H9 (cell line): ENCODE results near the gene INSYN2B. TPM values are rescaled to one million over a fixed set of nuclear protein-coding genes. Genes with fewer than 3 reads are reported as not detected.

Source experiments
- DNase-seq: peaks from one replicate; pipeline ENCODE4 v3.0.0-alpha.2; 2017
- H2AFZ ChIP-seq: one replicate; pipeline ENCODE4 v1.6.1; 2013; ENCODE audit warnings: mild to moderate bottlenecking, low read length, control low read depth, moderate library complexity
- H2AK5ac ChIP-seq: 2 replicates; pipeline ENCODE4 v1.6.1; 2013; ENCODE audit warnings: low read length, control low read depth, mixed read lengths; ENCODE audit not compliant: insufficient read length
- H2BK120ac ChIP-seq: one replicate; pipeline ENCODE4 v1.6.1; 2013; ENCODE audit warnings: low read depth, mild to moderate bottlenecking, low read length, control low read depth, inconsistent platforms; ENCODE audit not compliant: poor library complexity, severe bottlenecking
- H2BK12ac ChIP-seq: 2 replicates; pipeline ENCODE4 v1.6.1; 2013; ENCODE audit warnings: low read length, control low read depth, mixed read lengths, low read depth; ENCODE audit not compliant: insufficient read length
- H2BK15ac ChIP-seq: 2 replicates; pipeline ENCODE4 v1.6.1; 2013; ENCODE audit warnings: low read depth, low read length, control low read depth
- H2BK20ac ChIP-seq: one replicate; pipeline ENCODE4 v1.6.1; 2013; ENCODE audit warnings: low read depth, mild to moderate bottlenecking, low read length, control low read depth, inconsistent platforms; ENCODE audit not compliant: poor library complexity, severe bottlenecking
- H2BK5ac ChIP-seq: 2 replicates; pipeline ENCODE4 v1.6.1; 2013; ENCODE audit warnings: low read length, control low read depth, mixed read lengths; ENCODE audit not compliant: insufficient read length
- H3K14ac ChIP-seq: 2 replicates; pipeline ENCODE4 v1.6.1; 2013; ENCODE audit warnings: low read length, control low read depth; ENCODE audit not compliant: insufficient read depth
- H3K18ac ChIP-seq: 2 replicates; pipeline ENCODE4 v1.6.1; 2013; ENCODE audit warnings: low read depth, mild to moderate bottlenecking, mixed read lengths, low read length, control low read depth; ENCODE audit not compliant: insufficient read length
- H3K23ac ChIP-seq: 2 replicates; pipeline ENCODE4 v1.6.1; 2013; ENCODE audit warnings: low read length, control low read depth, mixed read lengths, low read depth; ENCODE audit not compliant: insufficient read length
- H3K23me2 ChIP-seq: 2 replicates; pipeline ENCODE4 v1.6.1; 2013; ENCODE audit warnings: low read depth, mild to moderate bottlenecking, mixed read lengths, low read length, control low read depth; ENCODE audit not compliant: insufficient read length, poor library complexity, severe bottlenecking
- H3K27ac ChIP-seq: 2 replicates; pipeline ENCODE4 v1.5.1; 2013; ENCODE audit warnings: low read length, control low read depth, mixed read lengths, low read depth; ENCODE audit not compliant: insufficient read length
- H3K27me3 ChIP-seq: 2 replicates; pipeline ENCODE4 v1.6.1; 2013; ENCODE audit warnings: low read length, control low read depth, inconsistent platforms; ENCODE audit not compliant: insufficient read depth
- H3K4ac ChIP-seq: 2 replicates; pipeline ENCODE4 v1.6.1; 2013; ENCODE audit warnings: low read depth, mild to moderate bottlenecking, control low read depth, inconsistent platforms, low read length, moderate library complexity
- H3K4me1 ChIP-seq: 2 replicates; pipeline ENCODE4 v1.6.1; 2013; ENCODE audit warnings: low read length, control low read depth, inconsistent platforms; ENCODE audit not compliant: insufficient read depth
- H3K4me2 ChIP-seq: 2 replicates; pipeline ENCODE4 v1.6.1; 2013; ENCODE audit warnings: low read length, control low read depth, mixed read lengths; ENCODE audit not compliant: insufficient read length, insufficient read depth
- H3K56ac ChIP-seq: 2 replicates; pipeline ENCODE4 v1.6.1; 2013; ENCODE audit warnings: low read depth, mild to moderate bottlenecking, mixed read lengths, low read length, control low read depth; ENCODE audit not compliant: insufficient read length
- H3K79me1 ChIP-seq: 2 replicates; pipeline ENCODE4 v1.6.1; 2013; ENCODE audit warnings: low read depth, mild to moderate bottlenecking, moderate library complexity, low read length, control low read depth, inconsistent platforms; ENCODE audit not compliant: insufficient read depth, poor library complexity, severe bottlenecking
- H3K79me2 ChIP-seq: 2 replicates; pipeline ENCODE4 v1.6.1; 2013; ENCODE audit warnings: low read length, control low read depth, inconsistent platforms; ENCODE audit not compliant: insufficient read depth
- H3K9ac ChIP-seq: 2 replicates; pipeline ENCODE4 v1.6.1; 2013; ENCODE audit warnings: low read length, control low read depth, mixed read lengths; ENCODE audit not compliant: insufficient read length; ENCODE audit errors: extremely low read depth
- H3K9me3 ChIP-seq: one replicate; pipeline ENCODE4 v1.6.1; 2013; ENCODE audit warnings: low read depth, low read length, inconsistent platforms; ENCODE audit not compliant: control insufficient read depth
- H3T11ph ChIP-seq: one replicate; pipeline ENCODE4 v1.6.1; 2013; ENCODE audit warnings: mild to moderate bottlenecking, low read length, control low read depth, inconsistent platforms
- H4K20me1 ChIP-seq: one replicate; pipeline ENCODE4 v1.6.1; 2013; ENCODE audit not compliant: control insufficient read depth, insufficient read length, insufficient read depth
- H4K5ac ChIP-seq: 2 replicates; pipeline ENCODE4 v1.6.1; 2013; ENCODE audit warnings: low read depth, mild to moderate bottlenecking, mixed read lengths, low read length, control low read depth; ENCODE audit not compliant: insufficient read length
- H4K8ac ChIP-seq: replicated peaks from 2 replicates; pipeline ENCODE4 v1.6.1; 2013; ENCODE audit warnings: low read length, control low read depth, mixed read lengths, low read depth; ENCODE audit not compliant: insufficient read length
- H4K91ac ChIP-seq: 2 replicates; pipeline ENCODE4 v1.6.1; 2013; ENCODE audit warnings: low read depth, mild to moderate bottlenecking, moderate library complexity, mixed read lengths, low read length, control low read depth; ENCODE audit not compliant: insufficient read length
- H3K27ac Mint-ChIP-seq, 3 experiments: 2 replicates in 2 of 3; 3 replicates in 1 of 3; pipeline ENCODE4 v1.8.0; 2020 to 2021; ENCODE audit warnings: mixed read lengths in 3 of 3, mild to moderate bottlenecking in 1 of 3, moderate library complexity in 1 of 3
- H3K27me3 Mint-ChIP-seq: 2 replicates; pipeline ENCODE4 v1.8.0; 2021; ENCODE audit warnings: low read depth, mild to moderate bottlenecking, moderate library complexity, mixed read lengths
- H3K36me3 Mint-ChIP-seq, 3 experiments: 2 replicates in 2 of 3; 3 replicates in 1 of 3; pipeline ENCODE4 v1.8.0; 2020 to 2021; ENCODE audit warnings: low read depth in 3 of 3, mixed read lengths in 3 of 3; ENCODE audit not compliant: insufficient read depth in 1 of 3
- H3K4me1 Mint-ChIP-seq, 2 experiments: 2 replicates each; pipeline ENCODE4 v1.8.0; 2020; ENCODE audit warnings: mixed read lengths in 2 of 2
- H3K4me3 Mint-ChIP-seq, 2 experiments: 2 replicates in 1 of 2; 3 replicates in 1 of 2; pipeline ENCODE4 v1.8.0; 2020 to 2021; ENCODE audit warnings: mild to moderate bottlenecking in 2 of 2, mixed read lengths in 2 of 2, moderate library complexity in 1 of 2
- H3K9me3 Mint-ChIP-seq, 2 experiments: 2 replicates in 1 of 2; 3 replicates in 1 of 2; pipeline ENCODE4 v1.8.0; 2020; ENCODE audit warnings: mild to moderate bottlenecking in 2 of 2, mixed read lengths in 2 of 2, moderate library complexity in 1 of 2
- WGBS: extraction: QIAGEN DNeasy Blood & Tissue Kit; methylation state at CpG from one replicate; pipeline ENCODE4 v1.1.7; 2013; ENCODE audit warnings: missing lambda C conversion rate, low lambda C conversion rate, mixed read lengths; ENCODE audit not compliant: insufficient read length; ENCODE audit errors: extremely low coverage; 5-methylcytosine and 5-hydroxymethylcytosine counted together
- total RNA-seq: library from RNA; stranded (reverse); gene quantifications from 2 replicates; pipeline ENCODE4 v1.2.1, GENCODE V29; 2021
- TF ChIP-seq, protein P1 (sequence below): fragments of 200-600 bp; sonication (generic); conservative IDR thresholded peaks from 3 replicates; pipeline ENCODE4 v1.8.0; 2021; ENCODE audit warnings: antibody characterized with exemption, mild to moderate bottlenecking

The INSYN2B gene
- total RNA-seq, 1 experiment from 2014 or later: not detected

DNA sequence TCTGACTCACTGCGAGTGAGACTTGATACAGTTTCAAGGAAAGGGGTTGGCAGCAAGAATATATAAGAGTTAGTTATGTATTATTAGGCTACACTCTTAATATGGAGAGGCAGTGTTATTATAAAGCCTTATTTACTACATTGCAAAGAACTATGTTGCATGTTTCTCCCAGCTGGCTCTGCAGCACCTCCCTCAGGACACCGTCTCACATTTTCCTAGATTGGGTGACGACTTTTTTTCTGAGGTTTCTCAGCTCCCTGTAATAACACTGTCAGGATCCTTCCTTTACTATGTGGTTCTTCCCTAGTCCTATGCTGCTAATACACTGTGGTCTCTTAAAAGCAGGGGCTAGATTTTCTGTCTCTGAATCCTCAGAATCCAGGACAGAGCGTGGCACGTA is 153.7 kb downstream of the INSYN2B start:
- Histone ChIP-seq H3K4me2 (no peak overlapping the region), H3K9ac (no peak overlapping the region), H2BK12ac (no peak overlapping the region), H2BK5ac (no peak overlapping the region), H2BK20ac (no peak overlapping the region), H3K4me1 (no peaks in the 10 kb centered on the region), H2BK15ac (no peak overlapping the region), H3K79me1 (no peaks in the 10 kb centered on the region), H3K23ac (no peak overlapping the region), H3T11ph (no peak overlapping the region), H4K20me1 (no peaks in the 10 kb centered on the region), H2AFZ (no peak overlapping the region), H3K27me3 (no peaks in the 10 kb centered on the region), H3K4ac (no peak overlapping the region), H4K91ac (no peak overlapping the region), H4K5ac (no peak overlapping the region), H3K18ac (no peak overlapping the region), H3K23me2 (no peaks in the 10 kb centered on the region), H3K79me2 (no peaks in the 10 kb centered on the region), H4K8ac (no peak overlapping the region), H3K27ac (no peak overlapping the region), H2AK5ac (no peak overlapping the region), H3K9me3 (no peaks in the 10 kb centered on the region), H3K14ac (no peak overlapping the region), H2BK120ac (no peak overlapping the region), H3K56ac (no peak overlapping the region)
- no peak for DNase-seq
- Mint-ChIP-seq H3K27ac (no peak overlapping the region), H3K4me1 (peaks cover 2 to 3% of the 10 kb centered on the region in 2 experiments; a peak in 1 of 4 replicates), H3K27me3 (peaks cover 1% of the 10 kb centered on the region; the same call in 1 of the 2 replicates), H3K4me3 (no peak overlapping the region), H3K9me3 (peaks cover 0 to 6% of the 10 kb centered on the region in 2 experiments; a peak in 3 of 5 replicates), H3K36me3 (no peaks in the 10 kb centered on the region; a peak in 1 of 7 replicates)
- WGBS: no CpG with 5 or more reads among the region's 5 CpGs
- TF ChIP-seq, protein P1, sequence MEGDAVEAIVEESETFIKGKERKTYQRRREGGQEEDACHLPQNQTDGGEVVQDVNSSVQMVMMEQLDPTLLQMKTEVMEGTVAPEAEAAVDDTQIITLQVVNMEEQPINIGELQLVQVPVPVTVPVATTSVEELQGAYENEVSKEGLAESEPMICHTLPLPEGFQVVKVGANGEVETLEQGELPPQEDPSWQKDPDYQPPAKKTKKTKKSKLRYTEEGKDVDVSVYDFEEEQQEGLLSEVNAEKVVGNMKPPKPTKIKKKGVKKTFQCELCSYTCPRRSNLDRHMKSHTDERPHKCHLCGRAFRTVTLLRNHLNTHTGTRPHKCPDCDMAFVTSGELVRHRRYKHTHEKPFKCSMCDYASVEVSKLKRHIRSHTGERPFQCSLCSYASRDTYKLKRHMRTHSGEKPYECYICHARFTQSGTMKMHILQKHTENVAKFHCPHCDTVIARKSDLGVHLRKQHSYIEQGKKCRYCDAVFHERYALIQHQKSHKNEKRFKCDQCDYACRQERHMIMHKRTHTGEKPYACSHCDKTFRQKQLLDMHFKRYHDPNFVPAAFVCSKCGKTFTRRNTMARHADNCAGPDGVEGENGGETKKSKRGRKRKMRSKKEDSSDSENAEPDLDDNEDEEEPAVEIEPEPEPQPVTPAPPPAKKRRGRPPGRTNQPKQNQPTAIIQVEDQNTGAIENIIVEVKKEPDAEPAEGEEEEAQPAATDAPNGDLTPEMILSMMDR: peak; percentile 65
